Ishikawa (cell line): ENCODE data around the gene FN3K.

Experiments used
- CEBPB ChIP-seq: IDR thresholded peaks from 2 replicates; pipeline ENCODE4 v1.6.1; 2012
- CREB1 ChIP-seq: IDR thresholded peaks from 2 replicates; pipeline ENCODE4 v1.6.1; 2012; ENCODE audit warnings: low read depth
- EGR1 ChIP-seq: IDR thresholded peaks from 2 replicates; pipeline ENCODE4 v1.6.1; 2012
- EP300 ChIP-seq: IDR thresholded peaks from 2 replicates; pipeline ENCODE4 v1.6.1; 2012; ENCODE audit warnings: borderline replicate concordance
- FOXM1 ChIP-seq: IDR thresholded peaks from 2 replicates; pipeline ENCODE4 v1.6.1; 2012; ENCODE audit warnings: low read depth, borderline replicate concordance
- NFIC ChIP-seq: IDR thresholded peaks from 2 replicates; pipeline ENCODE4 v1.6.1; 2012
- RAD21 ChIP-seq: IDR thresholded peaks from 2 replicates; pipeline ENCODE4 v1.6.1; 2012; ENCODE audit warnings: low read depth
- TAF1 ChIP-seq: IDR thresholded peaks from 2 replicates; pipeline ENCODE4 v1.6.1; 2012; ENCODE audit warnings: low read depth, mild to moderate bottlenecking
- TCF12 ChIP-seq: IDR thresholded peaks from 2 replicates; pipeline ENCODE4 v1.6.1; 2012; ENCODE audit warnings: low read depth
- TEAD4 ChIP-seq: IDR thresholded peaks from 2 replicates; pipeline ENCODE4 v1.6.1; 2012
- YY1 ChIP-seq: IDR thresholded peaks from 2 replicates; pipeline ENCODE4 v1.6.1; 2012; ENCODE audit warnings: low read depth
- ZBTB7A ChIP-seq: IDR thresholded peaks from 2 replicates; pipeline ENCODE4 v1.6.1; 2012; ENCODE audit warnings: low read depth
- TF ChIP-seq, protein P1 (sequence below): IDR thresholded peaks from 2 replicates; pipeline ENCODE4 v1.6.1; 2012
- TF ChIP-seq, protein P2 (sequence below): IDR thresholded peaks from 2 replicates; pipeline ENCODE4 v1.6.1; 2012; ENCODE audit warnings: low read depth, mild to moderate bottlenecking
- TF ChIP-seq, protein P3 (sequence below): IDR thresholded peaks from 2 replicates; pipeline ENCODE4 v1.6.1; 2012

The FN3K gene

GRCh38 chr17:82786427-82786826 is 51.0 kb downstream of the FN3K start:
- no peak for TF ChIP-seq TAF1

- TF ChIP-seq TEAD4, result no peak
- no peak for TF ChIP-seq NFIC
- TF ChIP-seq YY1, result no peak
- TF ChIP-seq, protein P1, sequence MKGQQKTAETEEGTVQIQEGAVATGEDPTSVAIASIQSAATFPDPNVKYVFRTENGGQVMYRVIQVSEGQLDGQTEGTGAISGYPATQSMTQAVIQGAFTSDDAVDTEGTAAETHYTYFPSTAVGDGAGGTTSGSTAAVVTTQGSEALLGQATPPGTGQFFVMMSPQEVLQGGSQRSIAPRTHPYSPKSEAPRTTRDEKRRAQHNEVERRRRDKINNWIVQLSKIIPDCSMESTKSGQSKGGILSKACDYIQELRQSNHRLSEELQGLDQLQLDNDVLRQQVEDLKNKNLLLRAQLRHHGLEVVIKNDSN, result no peak
- TF ChIP-seq, protein P2, sequence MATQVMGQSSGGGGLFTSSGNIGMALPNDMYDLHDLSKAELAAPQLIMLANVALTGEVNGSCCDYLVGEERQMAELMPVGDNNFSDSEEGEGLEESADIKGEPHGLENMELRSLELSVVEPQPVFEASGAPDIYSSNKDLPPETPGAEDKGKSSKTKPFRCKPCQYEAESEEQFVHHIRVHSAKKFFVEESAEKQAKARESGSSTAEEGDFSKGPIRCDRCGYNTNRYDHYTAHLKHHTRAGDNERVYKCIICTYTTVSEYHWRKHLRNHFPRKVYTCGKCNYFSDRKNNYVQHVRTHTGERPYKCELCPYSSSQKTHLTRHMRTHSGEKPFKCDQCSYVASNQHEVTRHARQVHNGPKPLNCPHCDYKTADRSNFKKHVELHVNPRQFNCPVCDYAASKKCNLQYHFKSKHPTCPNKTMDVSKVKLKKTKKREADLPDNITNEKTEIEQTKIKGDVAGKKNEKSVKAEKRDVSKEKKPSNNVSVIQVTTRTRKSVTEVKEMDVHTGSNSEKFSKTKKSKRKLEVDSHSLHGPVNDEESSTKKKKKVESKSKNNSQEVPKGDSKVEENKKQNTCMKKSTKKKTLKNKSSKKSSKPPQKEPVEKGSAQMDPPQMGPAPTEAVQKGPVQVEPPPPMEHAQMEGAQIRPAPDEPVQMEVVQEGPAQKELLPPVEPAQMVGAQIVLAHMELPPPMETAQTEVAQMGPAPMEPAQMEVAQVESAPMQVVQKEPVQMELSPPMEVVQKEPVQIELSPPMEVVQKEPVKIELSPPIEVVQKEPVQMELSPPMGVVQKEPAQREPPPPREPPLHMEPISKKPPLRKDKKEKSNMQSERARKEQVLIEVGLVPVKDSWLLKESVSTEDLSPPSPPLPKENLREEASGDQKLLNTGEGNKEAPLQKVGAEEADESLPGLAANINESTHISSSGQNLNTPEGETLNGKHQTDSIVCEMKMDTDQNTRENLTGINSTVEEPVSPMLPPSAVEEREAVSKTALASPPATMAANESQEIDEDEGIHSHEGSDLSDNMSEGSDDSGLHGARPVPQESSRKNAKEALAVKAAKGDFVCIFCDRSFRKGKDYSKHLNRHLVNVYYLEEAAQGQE, result no peak
- TF ChIP-seq TCF12, result no peak
- TF ChIP-seq EGR1, result no peak
- no peak for TF ChIP-seq RAD21
- TF ChIP-seq, protein P3, sequence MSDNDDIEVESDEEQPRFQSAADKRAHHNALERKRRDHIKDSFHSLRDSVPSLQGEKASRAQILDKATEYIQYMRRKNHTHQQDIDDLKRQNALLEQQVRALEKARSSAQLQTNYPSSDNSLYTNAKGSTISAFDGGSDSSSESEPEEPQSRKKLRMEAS, result no peak
- no peak for TF ChIP-seq EP300
- TF ChIP-seq ZBTB7A, result no peak
- TF ChIP-seq CEBPB, result no peak
- no peak for TF ChIP-seq CREB1
- TF ChIP-seq FOXM1, result no peak
- no peak for TF ChIP-seq TAF1
Measured at GRCh38 chr17:82787081-82787848, 51.9 kb downstream of the FN3K start.

DNA sequence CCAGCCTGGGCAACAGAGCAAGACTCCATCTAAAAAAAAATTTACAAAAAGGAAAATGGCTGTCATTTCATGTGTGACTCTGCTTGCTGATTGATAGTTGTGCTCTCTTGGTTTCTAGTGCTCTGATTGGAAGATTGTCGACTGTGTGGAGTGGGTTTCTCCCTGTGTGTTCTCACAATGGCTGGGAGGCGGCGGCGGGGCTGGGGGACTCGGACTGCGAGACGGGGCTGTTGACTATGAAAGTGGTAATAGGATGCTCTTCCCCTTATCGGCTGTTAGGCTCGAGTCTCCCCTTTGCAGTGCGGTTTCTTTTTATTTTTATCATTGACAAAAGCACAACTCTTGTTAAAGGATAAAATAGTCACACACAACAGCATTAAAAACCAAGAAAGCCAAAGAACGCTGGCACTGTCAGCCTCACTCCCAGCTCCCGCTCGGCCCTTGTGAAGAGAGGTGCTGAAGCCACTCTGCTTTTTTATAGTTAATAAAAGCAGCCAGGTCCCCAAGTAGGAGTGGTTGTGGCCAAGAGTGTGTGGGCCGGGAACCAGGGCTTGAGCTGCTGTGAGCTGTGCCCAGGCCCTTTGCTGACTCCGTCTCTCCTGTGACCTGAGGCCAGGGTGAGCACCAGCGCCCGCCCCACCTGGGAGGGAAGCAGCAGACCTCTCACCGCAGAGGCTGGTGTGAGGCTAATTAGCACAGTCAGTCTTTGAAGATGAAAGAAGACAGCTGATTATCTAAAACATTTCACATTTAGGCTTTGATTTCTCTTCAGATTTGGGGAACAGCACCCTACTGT is 53.0 kb downstream of the FN3K start:
- TF ChIP-seq FOXM1, result no peak
- TF ChIP-seq RAD21, result no peak
- TF ChIP-seq, protein P1, result no peak
- no peak for TF ChIP-seq TCF12
- TF ChIP-seq, protein P3, result no peak
- no peak for TF ChIP-seq EP300
- TF ChIP-seq EGR1, result no peak
- TF ChIP-seq CREB1, result no peak
- TF ChIP-seq, protein P2, result no peak
- no peak for TF ChIP-seq NFIC
- no peak for TF ChIP-seq YY1
- TF ChIP-seq TAF1, result no peak
- no peak for TF ChIP-seq ZBTB7A
- no peak for TF ChIP-seq TEAD4
- TF ChIP-seq CEBPB, result no peak

DNA sequence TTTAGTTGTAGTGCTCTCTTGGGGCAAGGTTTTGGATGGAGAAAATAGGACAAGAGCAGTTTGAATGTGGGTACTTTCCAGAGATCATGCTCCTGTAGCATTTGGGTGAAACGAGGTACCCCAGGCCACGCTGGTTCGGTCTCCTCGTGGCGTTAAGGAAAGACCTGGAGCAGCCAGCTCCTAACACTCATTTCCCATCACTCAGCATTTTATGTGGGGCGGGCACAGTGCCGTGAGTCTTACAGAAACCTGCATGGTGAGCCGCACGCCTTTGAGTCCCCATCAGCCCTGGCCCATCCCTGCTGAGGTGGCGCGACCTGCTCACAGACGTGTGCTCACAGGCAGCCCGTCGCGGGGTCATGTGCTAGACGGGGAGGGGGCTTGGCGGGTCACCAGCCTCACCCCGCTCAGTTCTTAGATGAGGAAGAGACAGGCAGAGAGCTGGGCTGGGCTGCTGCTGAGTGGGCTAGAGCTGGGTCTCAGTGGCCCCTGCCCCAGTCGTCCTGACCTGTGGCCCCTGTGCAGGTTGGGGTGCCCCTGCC is 53.7 kb downstream of the FN3K start:
- TF ChIP-seq CEBPB (no peak), CREB1 (no peak), RAD21 (no peak), ZBTB7A (no peak), TAF1 (no peak), YY1 (no peak), TEAD4 (no peak), EP300 (no peak), NFIC (no peak), FOXM1 (no peak)
- TF ChIP-seq, protein P3, result no peak
- TF ChIP-seq, protein P1, result no peak

DNA sequence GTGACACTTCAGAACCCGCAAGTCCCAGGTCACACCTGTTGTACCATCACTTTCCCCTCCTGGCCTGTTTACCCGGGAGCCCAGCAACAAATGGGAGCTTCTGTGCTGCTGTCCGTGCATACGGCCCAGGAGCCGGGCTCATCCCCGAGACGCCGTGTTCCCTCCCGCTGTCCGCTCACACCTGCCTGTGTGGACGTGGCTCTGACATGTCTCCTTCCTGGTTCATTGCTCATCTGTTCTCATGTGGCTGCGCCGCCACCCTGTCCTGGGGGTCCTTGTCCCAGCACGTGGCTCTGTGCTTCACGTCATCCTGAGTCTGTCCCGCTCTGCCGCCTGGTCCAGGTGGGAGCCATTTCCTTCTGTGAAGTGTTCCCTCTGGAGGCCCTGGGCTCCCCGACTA is 54.4 kb downstream of the FN3K start:
- TF ChIP-seq NFIC, result no peak
- TF ChIP-seq CEBPB, result no peak
- no peak for TF ChIP-seq EGR1
- TF ChIP-seq TEAD4, result no peak
- TF ChIP-seq FOXM1, result no peak
- no peak for TF ChIP-seq EP300
